Peyer's patch (tissue), 4 donors: ENCODE measurements around the gene SAMD11.

ENCODE experiments used
- CTCF ChIP-seq, 6 experiments: fragments of 450-650 bp in 4 of 6; fragments of 200-600 bp in 2 of 6; sonication (generic) in 1 of 6; IDR thresholded peaks; one replicate each; pipeline ENCODE4 v1.5.1; 2017 to 2019; ENCODE audit warnings: antibody characterized with exemption in 6 of 6, mild to moderate bottlenecking in 3 of 6, moderate library complexity in 1 of 6
- POLR2A ChIP-seq, 2 donors: fragments of 450-650 bp; IDR thresholded peaks; one replicate each; pipeline ENCODE4 v1.5.1; 2017; ENCODE audit warnings: antibody characterized with exemption in 2 of 2, mild to moderate bottlenecking in 2 of 2, moderate library complexity in 2 of 2

GRCh38 chr1:950268-950667 is 26.5 kb downstream of the SAMD11 start:
- no peak for TF ChIP-seq POLR2A (IDR thresholded peaks at IDR 0.05)
- TF ChIP-seq CTCF (IDR thresholded peaks at IDR 0.05): no peak
